ENCODE results near the gene DRC3.

DNA sequence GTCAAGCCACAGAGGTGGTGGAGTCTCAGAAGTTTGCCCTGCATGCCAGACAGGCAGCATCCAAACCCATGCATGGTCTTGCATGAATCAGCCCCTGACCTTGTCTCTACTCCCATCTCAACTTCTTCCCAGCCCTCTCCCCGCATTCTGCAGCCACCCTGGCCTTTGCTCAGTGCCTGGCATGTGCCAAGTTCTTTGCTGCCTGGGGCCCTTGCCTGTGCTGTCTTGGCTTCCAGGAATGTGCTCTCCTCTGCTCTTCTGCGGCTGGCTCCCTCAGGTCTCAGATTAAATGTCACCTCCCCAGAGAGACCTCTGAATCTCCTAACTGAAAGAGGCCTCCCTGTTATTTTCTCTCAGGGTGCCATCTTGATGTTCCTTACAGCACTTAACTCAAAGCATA lies 17.6 kb downstream of the DRC3 start:
- TF ChIP-seq EZH2 (optimal IDR thresholded peaks at IDR 0.05; ENCODE audit: low read depth, low read length) = no peak
- TF ChIP-seq, protein P1, sequence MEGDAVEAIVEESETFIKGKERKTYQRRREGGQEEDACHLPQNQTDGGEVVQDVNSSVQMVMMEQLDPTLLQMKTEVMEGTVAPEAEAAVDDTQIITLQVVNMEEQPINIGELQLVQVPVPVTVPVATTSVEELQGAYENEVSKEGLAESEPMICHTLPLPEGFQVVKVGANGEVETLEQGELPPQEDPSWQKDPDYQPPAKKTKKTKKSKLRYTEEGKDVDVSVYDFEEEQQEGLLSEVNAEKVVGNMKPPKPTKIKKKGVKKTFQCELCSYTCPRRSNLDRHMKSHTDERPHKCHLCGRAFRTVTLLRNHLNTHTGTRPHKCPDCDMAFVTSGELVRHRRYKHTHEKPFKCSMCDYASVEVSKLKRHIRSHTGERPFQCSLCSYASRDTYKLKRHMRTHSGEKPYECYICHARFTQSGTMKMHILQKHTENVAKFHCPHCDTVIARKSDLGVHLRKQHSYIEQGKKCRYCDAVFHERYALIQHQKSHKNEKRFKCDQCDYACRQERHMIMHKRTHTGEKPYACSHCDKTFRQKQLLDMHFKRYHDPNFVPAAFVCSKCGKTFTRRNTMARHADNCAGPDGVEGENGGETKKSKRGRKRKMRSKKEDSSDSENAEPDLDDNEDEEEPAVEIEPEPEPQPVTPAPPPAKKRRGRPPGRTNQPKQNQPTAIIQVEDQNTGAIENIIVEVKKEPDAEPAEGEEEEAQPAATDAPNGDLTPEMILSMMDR (IDR thresholded peaks at IDR 0.05; ENCODE audit: low read length) = no peak
